ENCODE data around the gene ZBED4.

Gene ZBED4

DNA sequence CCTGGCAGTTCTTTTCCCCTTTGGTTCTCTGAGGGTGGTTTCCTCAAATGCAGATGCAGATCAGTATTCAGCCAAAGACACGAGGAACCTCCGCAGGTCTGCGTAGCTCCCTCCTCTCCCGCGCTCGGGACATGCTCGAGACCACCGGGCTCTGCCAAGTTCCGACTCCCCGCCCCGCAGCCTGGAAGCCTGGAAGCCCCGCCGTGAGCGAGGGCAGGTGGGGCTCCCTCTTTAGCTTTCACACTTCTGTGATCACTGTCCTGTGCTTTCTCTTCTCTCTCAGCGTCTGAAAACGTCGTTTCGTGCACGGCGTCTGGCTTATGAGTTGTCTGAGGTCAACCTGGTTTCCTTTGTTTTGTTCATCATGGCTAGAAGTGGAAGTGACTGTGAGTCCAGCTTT, 26.6 kb downstream of the ZBED4 start:
- DNase-seq (ENCODE audit: low read depth in 2 of 2) = no peak

DNA sequence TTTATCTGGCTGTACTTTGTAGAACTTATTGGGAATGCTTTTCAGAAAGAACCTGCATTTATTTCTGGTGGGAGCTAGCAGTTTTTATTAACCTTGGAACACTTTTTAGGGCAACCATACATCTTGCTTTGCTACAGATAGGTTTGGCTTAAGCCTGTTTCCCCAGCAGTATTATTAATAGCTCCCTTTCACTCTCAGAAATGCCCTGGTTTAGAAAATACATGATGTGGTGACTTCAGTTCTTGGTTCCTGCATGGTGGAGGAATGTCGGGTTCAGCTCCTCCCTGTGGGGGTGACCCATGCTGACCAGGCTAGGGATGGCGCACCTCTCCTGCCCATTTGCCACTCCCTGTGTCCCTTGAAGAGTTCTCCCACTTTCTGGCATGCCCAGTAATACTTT, 28.2 kb downstream of the ZBED4 start:
- DNase-seq (ENCODE audit: low read depth in 2 of 2) = no peak

DNA sequence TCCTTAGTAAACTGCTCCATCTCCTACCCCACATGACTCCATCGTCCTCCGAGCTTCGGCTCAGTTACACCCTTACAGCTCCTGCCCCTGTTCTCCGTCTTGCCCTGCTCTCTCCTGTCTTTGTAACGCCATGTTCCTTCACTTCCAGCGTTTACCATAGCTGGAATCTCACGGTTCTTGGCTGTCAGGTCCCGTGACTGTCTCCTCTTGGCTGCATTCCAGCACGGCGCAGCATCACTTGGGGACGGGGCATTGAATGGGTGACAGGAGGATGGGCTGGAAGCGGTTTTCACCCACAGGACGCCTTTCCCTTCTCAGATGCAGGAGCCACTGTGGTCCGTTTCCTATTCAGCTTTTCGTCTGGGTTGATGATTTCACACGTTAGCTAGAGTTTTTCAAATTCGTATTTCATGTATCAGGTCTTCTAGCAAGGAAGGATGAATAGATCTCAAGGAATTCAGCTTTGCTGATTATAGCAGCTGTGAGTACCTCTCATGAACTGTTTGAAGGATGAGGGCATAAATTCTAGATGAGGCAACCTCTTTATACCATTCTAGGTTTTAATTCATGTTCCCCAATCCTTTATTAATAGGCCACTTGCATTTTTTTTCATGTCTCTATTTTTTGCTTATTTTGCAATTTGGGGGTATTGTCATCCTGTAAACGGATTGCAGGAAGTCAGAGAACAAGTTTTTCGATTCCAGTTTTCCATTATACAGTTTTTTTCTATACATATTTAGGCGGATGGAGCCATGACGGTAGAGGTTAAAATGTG, 29.1 kb downstream of the ZBED4 start:
- DNase-seq (ENCODE audit: low read depth in 2 of 2) = no peak

DNA sequence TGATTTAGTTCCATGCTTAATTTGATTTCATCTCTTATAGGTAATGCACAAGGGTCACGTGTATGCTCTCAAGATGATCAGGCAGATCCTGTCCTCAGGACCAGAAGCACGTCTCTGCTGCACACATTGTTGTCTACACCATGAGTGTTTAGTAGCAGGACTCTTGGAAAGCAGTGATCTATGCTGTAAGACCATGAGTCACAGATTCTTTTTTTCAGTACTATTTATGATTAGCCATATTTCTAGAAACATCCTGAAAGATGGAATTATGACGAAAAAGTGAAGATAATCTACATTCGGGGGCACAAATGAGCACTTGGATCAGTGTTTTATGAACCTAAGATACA, 29.6 kb downstream of the ZBED4 start:
- DNase-seq (ENCODE audit: low read depth in 2 of 2) = no peak

DNA sequence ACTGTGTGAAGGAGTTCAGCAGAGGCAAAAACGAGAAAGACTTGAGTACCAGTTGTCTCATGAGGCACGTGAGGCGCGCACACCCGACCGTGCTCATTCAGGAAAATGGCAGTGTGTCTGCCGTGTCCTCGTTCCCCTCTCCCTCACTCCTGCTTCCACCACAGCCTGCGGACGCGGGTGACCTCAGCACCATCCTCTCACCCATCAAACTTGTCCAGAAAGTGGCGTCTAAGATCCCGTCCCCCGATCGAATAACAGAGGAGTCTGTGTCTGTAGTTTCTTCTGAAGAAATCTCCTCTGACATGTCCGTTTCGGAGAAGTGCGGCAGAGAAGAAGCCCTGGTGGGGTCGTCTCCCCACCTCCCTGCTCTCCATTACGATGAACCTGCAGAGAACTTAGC, 30.4 kb downstream of the ZBED4 start:
- no peak for DNase-seq (ENCODE audit: low read depth in 2 of 2)

DNA sequence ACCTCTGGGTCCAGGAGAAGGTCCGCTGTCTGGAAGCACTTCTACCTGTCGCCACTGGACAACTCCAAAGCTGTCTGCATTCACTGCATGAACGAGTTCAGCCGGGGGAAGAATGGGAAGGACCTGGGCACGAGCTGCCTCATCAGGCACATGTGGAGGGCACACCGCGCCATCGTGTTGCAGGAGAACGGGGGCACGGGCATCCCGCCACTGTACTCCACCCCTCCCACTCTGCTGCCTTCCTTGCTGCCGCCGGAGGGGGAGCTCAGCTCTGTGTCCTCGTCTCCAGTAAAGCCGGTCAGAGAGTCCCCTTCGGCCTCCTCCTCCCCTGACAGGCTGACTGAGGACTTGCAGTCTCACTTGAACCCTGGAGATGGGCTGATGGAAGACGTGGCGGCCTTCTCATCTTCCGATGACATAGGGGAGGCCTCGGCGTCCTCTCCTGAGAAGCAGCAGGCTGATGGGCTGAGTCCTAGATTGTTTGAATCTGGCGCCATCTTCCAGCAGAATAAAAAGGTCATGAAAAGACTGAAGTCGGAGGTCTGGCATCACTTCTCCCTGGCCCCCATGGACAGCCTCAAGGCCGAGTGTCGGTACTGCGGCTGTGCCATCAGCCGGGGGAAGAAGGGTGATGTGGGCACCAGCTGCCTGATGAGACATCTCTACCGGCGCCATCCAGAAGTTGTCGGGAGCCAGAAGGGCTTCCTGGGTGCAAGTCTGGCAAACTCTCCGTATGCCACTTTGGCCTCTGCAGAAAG, 31.0 kb downstream of the ZBED4 start:
- no peak for DNase-seq (ENCODE audit: low read depth in 2 of 2)

DNA sequence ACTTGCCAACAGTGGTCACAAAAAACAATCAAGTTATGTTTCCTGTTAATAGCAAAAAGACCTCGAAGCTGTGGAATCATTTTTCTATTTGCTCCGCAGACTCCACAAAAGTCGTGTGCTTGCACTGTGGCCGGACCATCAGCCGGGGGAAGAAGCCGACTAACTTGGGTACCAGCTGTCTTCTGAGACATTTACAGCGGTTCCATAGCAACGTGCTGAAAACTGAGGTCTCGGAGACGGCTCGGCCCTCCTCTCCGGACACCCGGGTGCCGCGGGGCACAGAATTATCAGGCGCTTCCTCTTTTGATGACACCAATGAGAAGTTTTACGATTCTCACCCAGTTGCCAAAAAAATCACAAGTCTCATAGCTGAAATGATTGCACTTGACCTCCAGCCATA, 31.6 kb downstream of the ZBED4 start:
- DNase-seq (ENCODE audit: low read depth in 2 of 2) = no peak

DNA sequence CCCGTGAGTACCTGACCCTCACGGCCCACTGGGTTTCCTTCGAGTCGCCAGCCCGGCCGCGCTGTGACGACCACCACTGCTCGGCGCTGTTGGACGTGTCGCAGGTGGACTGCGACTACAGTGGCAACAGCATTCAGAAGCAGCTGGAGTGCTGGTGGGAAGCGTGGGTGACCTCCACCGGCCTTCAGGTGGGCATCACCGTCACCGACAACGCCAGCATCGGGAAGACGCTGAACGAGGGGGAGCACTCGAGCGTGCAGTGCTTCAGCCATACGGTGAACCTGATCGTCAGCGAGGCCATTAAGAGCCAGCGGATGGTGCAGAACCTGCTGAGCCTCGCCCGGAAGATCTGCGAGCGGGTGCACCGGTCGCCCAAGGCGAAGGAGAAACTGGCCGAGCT, 32.2 kb downstream of the ZBED4 start:
- DNase-seq (ENCODE audit: low read depth in 2 of 2) = no peak

DNA sequence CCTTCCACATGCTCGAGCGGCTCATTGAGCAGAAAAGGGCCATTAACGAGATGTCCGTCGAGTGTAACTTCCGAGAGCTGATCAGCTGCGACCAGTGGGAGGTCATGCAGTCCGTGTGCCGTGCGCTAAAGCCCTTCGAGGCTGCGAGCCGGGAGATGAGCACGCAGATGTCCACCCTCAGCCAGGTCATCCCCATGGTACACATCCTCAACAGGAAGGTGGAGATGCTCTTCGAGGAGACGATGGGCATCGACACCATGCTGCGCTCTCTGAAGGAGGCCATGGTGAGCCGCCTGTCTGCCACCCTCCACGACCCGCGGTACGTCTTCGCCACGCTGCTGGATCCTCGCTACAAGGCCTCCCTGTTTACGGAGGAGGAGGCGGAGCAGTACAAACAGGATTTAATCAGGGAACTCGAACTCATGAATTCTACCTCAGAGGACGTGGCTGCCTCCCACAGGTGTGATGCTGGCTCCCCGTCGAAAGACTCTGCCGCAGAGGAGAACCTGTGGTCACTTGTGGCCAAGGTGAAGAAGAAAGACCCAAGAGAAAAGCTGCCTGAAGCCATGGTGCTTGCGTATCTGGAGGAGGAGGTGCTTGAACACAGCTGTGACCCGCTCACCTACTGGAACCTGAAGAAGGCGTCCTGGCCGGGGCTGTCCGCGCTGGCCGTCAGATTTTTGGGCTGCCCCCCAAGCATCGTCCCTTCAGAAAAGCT, 32.9 kb downstream of the ZBED4 start:
- DNase-seq (ENCODE audit: low read depth in 2 of 2) = no peak

DNA sequence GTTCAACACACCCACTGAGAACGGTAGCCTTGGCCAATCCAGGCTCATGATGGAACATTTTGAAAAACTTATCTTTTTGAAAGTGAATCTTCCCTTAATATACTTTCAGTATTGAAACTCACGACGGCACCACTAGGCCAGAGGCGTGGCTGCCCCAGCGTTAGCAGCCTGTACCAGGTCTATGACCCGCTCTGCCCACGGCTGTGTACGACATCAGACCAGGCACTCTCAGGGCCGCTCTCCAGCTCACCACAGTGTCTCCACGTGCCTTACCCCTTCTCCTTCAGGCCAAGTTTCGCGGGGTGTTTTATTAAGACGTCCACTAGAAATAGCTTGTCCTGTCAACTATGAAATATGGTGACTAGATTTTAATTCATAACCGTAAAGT, 33.4 kb downstream of the ZBED4 start:
- DNase-seq (ENCODE audit: low read depth in 2 of 2) = no peak

DNA sequence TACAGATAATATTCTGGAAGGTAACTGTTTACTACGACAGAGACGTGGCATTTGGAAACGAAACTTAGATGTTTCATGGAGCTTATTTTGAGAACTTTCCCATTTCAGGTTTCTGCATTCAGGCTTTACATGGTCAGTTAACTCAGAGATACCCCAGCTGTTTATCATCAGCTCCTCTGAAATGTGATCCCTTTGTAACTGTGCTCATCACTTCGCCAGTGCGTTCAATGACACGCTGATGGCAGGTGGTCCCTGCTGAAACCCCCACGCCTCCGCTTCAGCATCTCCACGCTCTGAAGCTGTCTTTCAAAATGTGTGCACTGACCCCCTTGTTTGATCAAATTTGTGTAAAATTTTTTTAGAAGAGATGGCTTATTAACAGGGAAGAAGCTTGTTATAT, 34.1 kb downstream of the ZBED4 start:
- no peak for DNase-seq (ENCODE audit: low read depth in 2 of 2)

DNA sequence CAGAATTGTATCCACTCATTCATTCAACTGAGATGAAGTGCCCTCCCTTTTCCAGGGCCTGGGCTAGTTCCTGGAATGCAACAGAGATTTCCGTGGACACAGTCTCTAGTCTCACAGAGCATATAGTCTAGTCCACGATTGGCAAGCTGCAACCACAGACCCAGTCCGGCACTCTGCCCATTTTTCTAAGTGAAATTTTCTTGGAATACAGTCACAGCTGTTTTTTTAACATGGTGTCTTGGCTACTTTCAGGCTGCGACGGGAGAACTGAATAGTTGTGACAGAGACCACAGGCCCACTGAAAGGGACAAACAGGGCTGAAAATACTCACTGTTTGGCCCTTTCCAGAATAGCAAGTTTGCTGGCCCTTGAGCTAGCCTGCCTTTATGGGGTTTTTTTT, 35.4 kb downstream of the ZBED4 start:
- DNase-seq (ENCODE audit: low read depth in 2 of 2) = no peak

DNA sequence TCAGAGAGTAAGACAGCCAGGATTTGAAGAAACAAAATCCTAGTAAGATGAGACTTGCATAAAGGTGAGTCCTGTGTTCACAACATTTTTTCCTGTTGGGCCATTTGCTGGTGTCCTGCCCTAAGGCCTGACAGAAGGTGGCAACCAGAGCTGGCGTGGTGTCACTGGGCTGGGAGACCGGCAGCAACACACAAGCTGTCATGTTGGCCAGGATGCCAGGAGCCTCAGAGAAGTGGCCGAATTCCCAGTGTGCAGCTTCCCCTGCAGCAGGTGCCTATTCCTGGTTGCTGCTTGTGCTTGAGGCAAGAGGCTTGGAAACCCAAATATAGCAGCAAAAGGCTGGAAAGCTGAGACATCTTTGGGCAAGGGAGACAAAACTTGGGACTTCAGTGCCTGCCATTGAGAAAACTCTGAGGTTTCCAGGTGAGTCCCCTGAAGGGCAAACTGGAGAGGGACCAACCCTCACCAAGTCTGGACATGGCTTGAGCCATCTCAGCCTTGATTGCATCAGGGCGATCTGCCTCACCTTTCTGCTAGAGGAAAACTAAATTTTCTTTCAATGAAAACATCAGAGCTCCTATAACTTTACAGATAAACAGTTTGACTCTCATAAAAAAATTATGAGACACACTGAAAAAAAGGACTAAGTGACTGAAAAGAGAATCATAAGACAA, 38.7 kb downstream of the ZBED4 start:
- DNase-seq (ENCODE audit: low read depth in 2 of 2) = no peak

DNA sequence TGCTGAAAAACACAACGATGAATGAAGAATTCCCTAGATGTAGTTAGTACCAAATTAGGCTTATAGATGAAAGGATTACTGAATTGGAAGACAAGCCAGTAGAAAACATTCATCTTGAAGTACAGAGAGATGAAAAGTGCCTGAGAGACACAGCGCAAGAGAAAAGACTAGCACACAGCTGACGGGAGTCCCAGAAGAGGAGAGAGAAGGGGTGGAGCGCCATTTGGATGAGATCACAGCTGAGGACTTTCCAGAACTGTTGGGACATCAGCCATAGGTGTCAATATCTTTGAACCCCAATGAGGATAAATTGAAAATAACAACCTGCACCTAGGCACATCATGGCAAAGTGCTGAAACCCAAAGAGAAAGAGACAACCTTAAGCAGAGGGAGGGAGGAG, 39.4 kb downstream of the ZBED4 start:
- DNase-seq (ENCODE audit: low read depth in 2 of 2) = no peak

DNA sequence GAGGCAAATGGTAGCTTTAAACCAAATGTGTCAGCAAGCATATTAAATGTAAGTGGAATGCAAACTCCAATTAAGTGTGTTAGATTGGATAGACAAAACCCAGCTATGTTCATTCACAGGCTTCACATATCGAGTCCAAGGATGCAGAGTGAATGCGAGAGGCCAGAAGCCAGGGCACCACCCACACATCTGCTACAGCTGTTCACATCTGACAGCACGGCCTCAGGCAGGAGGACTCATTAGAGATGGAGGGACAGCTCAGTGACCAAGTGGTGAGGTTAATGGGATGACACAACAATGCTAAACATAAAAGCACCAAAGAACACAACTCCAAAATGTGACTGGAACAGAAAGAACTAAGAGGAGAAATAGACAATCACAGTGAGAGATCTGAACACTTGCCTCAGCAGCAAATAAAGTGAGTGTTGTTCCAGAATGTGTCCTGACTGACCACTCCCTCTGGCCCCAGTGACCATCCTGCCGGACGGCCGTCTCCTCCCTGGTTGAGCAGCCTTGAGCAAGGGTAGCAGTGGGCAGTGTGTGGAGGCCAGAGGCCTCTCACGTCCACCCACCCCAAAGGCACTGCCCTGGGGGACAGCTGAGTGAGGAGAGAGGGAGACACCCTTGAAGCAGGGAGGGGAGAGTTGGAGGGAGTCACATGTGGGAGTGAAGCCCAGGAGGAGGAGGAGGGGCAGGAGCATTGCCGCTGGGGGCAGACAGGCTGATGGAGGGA, 40.8 kb downstream of the ZBED4 start:
- no peak for DNase-seq (ENCODE audit: low read depth in 2 of 2)

DNA sequence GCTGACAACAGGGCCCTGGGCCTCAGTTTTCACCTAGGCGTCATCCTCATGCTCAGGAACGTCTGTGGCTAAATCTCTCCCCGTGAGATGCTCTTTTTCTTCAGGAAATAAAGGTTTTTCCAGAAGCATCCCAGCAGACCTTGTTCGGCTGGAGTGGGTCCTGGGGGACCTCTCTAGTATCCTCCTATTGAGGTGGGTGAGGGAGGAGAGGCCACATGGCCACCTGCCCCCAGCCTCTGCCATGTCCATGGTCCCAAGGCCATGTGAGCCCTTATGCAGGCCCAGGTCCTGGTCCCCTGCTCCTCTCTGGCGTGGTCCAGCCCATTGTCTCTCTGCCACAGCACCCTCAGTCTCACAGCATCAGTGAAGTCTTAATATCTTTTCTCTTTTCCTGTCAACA, 42.6 kb downstream of the ZBED4 start:
- DNase-seq (ENCODE audit: low read depth in 2 of 2) = no peak

DNA sequence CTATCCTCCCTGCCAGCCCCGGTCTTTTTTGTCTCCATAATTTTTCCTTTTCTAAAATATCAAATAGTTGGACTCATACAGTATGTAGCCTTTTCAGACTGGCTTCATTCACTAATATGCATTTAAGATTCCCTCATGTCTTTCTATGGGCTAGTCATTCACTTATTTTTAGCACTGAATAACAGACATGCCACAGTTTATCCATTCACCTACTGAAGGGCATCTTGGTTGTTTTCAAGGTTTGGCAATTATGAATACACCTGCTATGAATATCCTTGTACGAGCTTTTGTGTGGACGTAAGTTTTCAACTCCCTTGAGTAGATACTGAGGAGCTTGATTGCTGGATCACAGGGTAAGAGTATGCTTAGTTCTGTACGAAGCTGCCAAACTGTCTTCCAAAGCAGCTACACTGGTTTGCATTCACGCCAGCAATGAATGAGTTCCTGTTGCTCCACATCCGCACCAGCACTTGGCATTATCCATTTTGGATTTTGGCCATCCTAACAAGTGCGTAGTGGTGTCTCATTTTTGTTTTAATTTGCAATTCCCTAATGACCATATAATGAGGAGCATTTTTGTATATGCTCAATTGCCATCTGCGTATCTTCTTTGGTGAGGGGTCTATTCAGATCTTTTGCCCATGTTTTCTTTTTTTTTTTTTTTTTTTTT, 43.5 kb downstream of the ZBED4 start:
- DNase-seq (ENCODE audit: low read depth in 2 of 2) = no peak

DNA sequence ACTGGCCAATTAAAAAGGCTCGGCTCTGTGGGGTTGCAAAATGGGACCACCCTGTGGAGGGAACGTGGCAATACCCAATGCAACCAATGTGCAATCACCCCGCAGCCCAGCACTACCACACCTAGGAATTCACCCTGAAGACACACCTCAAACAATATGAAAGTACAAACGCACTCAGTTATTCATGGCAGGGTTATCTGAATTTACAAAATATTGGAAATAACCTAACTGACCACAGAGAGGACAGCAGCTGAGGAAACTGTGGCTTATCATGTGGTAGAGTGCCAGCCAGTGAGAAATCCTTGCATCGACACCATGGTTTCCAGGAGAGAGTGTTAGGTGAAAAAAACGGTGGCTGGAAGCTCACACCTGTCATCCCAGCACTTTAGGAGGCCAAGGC, 45.9 kb downstream of the ZBED4 start:
- no peak for DNase-seq (ENCODE audit: low read depth in 2 of 2)

DNA sequence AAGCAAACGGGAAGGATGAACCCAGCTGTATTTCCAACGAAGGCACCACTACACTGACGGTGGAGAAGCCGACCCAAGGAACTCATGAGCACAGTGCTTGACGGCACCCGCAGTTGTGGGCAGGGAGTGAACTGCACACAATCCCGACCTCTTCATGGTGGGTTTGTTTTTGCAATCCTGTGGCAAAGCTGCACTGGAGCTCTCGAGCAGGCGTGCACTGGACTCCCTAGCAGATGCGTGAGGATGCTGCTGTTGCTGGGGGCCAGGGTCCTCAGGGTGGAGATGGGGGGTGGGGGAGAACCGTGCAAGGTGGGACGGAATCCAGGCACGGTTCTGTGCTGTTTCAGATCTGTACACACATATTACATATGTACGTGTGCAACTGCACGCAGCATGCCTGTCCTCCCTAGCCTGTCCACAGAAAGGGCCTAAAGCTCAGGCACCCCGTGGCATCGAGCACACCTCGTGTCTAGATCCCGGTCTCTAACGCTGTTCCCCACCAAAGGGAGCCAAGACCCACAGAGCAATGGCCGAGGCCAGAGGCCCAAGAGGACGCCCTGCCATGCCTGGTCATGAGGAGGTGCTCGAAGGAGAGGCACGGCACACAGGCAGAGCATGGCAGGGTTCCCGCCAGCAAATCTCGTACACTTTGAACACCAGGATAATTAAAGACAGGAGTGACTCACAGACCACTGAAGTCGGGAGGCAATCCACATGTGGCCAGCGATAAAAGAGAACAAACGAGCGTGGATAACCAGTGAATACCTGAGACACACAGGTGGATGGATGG, 47.0 kb downstream of the ZBED4 start:
- no peak for DNase-seq (ENCODE audit: low read depth in 2 of 2)

DNA sequence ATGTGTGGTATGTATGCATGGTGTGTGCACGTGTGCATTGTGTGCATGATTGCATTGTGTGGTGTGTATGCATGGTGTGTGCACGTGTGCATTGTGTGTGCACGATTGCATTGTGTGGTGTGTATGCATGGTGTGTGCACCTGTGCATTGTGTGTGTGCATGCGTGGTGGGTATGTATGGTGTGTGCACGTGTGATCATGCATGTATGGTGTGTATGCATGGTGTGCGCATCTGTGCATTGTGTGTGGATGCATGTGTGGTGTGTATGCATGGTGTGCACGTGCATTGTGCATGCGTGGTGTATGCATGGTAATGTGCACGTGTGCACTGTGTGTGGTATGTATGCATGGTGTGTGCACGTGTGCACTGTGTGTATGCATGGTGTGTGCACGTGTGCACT, 47.8 kb downstream of the ZBED4 start:
- no peak for DNase-seq (ENCODE audit: low read depth in 2 of 2)

Measured in stimulated activated CD8-positive, alpha-beta memory T cell treated with anti-CD3 and anti-CD28 coated beads, Interleukin-7, amount 100 ng/mL, for 1 hour (primary cell).